GM18517 (cell line): ENCODE measurements around the gene NSMF.

Experiments
- ATAC-seq: cut with Tn5 transposase; IDR thresholded peaks from one replicate; pipeline ENCODE4 v1.9.1; 2021; ENCODE audit warnings: mild to moderate bottlenecking, moderate library complexity; ENCODE audit not compliant: unreplicated experiment

Gene NSMF

DNA sequence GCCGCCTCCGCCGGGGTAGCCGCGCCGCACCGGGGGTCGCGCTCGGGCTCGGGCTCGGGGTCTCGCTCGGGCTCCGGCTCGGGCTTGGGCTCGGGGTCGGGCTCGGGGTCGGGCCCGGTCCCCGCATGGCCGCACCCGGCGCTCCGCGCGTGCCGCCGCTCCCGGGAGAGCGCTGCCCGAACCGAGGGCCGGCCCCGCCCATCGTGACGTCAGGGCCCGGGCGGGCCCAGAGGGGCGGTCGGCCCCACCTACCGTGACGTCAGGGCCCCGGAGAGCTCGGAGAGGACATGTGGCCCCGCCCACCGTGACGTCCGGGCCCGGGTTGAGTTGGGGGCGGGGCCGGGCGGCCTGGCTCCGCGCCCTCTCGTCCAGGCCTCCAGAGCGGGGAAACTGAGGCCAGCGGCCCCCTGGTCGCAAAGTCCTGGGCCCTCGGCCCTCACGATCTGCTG lies at the start of gene NSMF:
Gene NSMF (minus strand): TSS at position 183 of the 449 bp plus-strand sequence. CDS start 232 bp downstream, outside the sequence.
- ATAC-seq, result peak; percentile 36

DNA sequence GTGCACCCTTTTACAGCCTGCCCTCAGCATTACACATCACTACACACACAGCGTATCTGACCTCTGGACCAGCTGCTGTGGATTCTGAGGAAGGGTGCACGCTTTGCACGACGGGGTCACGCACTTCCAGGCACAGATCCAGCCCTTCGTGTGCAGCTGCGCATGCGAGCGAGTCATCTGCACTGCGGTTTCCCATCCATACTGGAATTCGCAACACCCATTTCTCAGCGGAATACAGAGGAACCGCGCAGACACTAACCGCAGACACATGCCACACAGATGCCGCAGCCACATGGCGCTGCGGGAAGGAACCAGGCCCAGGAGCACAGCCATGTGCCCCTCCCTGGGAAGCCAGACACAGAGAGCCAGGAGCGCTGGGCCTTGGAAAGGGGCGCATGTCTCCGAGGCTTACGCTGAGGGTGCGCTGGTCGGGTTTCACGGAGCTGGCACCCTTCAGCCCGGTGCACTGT lies 47.6 kb upstream of the NSMF start:
- ATAC-seq, result no peak

DNA sequence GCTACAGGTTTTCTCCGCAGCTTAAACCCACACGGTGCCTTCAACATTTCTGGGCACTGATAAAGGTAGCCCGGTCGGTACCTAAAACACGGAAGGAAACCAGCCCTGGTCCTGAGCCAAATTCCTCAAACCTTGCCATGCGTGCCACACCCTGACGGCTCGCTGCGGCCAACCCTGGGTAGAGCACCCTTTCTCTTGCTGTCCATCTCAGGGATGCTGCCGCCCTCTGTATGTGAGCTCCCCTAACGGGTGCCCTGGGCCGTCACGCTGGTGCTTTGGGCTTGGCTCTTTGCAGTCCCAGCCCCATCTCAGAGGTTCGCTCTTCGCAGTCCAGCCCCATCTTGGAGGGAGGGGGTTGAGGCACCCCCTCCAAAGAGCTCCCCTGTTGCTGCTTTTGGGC lies 47.1 kb upstream of the NSMF start:
- ATAC-seq, result no peak

- ATAC-seq, result no peak
Measured at GRCh38 chr9:137505421-137506140, 46.4 kb upstream of the NSMF start.

DNA sequence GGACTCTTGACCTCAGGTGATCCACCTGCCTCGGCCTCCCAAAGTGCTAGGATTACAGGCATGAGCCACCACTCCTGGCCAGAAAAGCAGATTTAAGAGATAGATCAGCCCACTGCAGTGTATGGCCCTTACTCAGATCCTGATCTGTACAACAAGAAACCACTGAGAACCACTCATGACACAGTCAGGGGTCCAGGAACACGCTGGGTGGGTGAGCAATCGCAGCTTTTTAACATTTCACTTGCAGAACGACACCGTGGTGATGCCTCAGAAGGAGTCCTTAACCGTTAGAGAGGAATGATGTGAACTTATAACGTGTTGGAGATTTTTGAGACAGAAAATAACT lies 45.3 kb upstream of the NSMF start:
- no peak for ATAC-seq

DNA sequence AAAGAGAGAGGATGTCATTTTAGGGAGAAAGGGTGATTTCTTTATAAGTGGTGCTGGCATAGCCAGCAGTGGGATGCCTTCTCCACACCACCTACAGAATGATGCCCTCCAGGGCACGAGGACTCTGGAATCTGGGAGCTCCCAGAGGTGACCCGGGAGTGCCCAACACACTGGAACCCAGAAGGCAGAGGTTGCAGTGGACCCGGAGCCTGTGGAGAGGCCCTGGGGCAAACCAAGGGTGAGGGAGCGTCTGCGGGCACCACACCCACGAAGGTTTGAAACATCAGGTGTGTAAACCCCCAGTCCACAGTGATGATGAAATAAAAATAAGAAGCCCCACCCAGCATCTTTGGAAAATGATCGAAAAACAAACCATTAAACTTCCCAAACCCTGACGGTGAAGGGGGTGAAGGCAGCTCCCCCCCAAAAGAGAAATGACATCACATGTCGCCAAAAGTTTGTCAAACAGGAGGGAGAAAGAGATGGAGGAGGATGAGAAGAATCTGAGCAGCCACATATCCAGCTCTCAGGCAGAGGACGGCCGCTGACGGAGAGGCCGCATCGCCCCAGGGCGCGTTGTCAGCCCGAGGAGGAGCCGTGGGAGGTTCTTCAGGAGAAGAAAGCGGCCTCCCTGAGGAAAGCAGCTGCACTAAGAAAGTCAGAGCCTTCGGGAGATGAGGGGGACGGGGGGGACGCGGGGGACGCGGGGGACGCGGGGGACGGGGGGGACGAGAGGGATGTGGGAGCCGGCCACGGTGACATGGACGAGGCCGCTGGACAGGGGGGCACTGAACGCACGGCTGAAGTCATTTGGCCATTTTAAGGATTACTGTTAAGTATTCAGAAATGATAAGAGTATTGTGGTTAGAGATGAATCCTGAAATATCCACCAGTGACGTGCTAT lies 43.1 kb upstream of the NSMF start:
- ATAC-seq, result no peak

- no peak for ATAC-seq
Measured at GRCh38 chr9:137501457-137501856, 42.3 kb upstream of the NSMF start.

DNA sequence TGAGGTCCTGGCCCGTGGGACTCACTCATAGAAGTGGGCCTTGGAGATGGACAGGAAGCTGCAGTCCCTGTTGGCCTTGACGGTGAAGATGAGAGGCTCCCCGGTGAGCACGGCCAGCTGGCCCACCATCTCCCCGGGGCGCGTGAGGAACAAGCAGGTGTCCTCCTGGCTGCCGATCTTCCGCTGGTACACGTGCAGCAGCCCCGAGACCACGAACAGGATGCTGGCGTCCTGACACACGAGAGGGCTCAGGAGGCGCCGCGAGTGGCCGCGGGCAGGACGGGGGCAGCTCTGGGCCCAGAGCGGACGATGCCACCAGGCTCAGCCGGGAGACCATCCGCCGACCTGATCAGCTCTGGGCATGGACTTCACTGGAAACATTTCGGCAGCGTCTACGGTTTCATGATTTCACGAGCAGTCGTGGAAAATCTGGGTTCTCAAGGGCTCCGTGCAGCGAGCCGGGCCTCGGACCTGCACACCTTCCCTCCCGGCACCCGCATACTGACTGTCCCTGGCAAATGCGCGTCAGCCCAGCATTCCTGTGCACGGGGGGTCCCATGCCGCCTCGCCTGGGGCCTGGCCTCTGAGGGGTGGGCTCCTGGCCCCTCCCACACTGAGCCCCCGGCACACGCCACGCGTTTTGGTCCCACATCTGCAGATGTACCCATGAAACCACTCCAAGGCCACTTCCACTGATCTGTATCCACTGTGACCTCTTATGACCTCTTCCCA lies 41.7 kb upstream of the NSMF start:
- no peak for ATAC-seq

DNA sequence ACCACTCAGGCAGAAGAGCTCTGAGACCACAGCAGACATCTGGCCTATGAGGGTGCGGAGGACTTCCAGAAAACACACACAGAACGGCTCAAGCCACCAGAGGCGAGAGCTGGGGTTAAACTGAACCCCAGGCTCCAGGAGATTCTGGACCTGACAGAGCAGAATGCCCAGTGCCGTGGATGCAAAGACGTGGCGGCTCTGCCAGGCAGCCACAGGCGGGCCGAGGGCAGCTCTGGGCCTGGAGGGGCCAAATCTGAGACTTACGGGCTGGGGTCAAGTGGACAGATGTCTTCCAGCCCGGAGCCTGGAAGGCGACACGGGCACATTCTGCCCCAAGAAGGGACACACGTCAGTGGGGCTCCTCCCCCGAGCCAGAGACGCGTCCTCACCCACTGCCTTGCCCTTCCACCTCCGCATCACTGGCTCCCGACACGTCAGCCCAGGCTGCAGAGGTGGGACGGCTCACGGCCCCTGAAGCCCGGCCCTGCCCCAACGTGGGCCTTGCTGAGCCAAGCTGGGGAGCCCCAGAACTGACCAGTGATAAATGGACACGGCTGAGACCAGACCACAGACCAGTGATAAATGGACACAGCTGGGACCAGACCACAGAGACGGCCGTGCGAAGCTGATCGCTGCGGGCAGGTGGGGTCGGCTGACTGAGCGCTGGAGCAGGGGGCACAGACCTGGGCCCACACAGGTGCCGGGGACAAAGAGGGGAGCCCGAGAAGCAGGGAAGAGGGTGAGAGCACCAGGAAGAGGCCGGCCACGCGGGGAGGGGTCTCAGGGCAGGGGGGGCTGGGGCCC lies 40.9 kb upstream of the NSMF start:
- ATAC-seq, result no peak

DNA sequence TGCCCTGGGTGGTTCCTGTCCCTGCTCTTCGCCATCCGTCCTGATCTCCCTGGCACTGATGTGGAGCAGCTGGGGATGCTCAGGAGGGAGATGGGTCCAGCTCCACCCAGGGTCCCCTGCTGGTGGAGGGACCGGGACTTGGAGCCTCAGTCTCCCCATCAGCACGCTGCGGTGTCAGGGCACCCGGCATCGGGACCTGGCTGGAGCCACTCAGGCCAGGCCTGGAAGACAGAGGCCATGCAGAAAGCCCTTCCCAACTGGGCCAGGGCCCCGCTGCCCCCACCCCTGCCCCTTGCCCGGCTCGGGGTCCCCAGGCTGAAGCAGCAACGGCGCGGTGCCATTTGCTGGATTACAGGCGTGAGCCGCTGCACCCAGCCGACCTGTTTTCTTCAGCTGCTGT lies 40.3 kb upstream of the NSMF start:
- no peak for ATAC-seq

- no peak for ATAC-seq
Measured at GRCh38 chr9:137498720-137499150, 39.6 kb upstream of the NSMF start.

- ATAC-seq, result no peak
Measured at GRCh38 chr9:137497921-137498719, 39.0 kb upstream of the NSMF start.

- ATAC-seq, result no peak
Measured at GRCh38 chr9:137496601-137497375, 37.7 kb upstream of the NSMF start.

- no peak for ATAC-seq
Measured at GRCh38 chr9:137494550-137495351, 35.6 kb upstream of the NSMF start.

DNA sequence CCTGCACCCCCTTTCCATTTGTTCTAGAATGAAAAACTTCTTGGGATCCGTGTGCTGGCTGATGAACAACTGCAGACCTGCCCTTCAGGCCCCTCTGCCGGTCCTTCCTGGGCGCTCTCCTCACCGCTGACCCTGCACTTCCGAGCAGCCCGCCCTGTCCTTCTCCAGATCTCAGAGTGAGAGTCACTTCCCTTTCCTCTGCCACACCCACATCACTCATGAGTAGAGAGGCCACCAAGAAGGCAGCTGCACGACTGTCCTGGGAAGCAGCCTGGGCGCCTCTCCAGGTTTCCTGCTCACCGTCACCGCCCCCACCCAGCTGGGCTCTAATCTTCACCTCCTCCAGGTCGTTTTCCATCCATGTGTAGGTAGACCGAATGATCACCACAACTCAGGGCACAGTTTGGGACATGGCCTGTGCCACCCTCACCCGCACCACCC lies 35.0 kb upstream of the NSMF start:
- no peak for ATAC-seq

GRCh38 chr9:137493364-137494103 lies 34.4 kb upstream of the NSMF start:
- ATAC-seq, result no peak
